Neural crest cell (in vitro differentiated cells): ENCODE data around the gene TFB1M. TPM values are rescaled to one million over a fixed set of nuclear protein-coding genes. Genes with fewer than 3 reads are reported as not detected.

Source experiments
- DNase-seq: peaks from one replicate; pipeline ENCODE4 v3.0.0; 2021; ENCODE audit warnings: low read depth, mixed read lengths, low spot score
- H3K27ac Mint-ChIP-seq: one replicate; pipeline ENCODE4 v1.8.0; 2021; ENCODE audit warnings: mild to moderate bottlenecking, mixed read lengths; ENCODE audit not compliant: unreplicated experiment
- H3K27me3 Mint-ChIP-seq: 2 replicates; pipeline ENCODE4 v1.8.0; 2021; ENCODE audit warnings: low read depth, mild to moderate bottlenecking, mixed read lengths
- H3K36me3 Mint-ChIP-seq: 2 replicates; pipeline ENCODE4 v1.8.0; 2021; ENCODE audit warnings: low read depth, mild to moderate bottlenecking, mixed read lengths
- H3K4me1 Mint-ChIP-seq: 2 replicates; pipeline ENCODE4 v1.8.0; 2021; ENCODE audit warnings: mixed read lengths
- H3K4me3 Mint-ChIP-seq: one replicate; pipeline ENCODE4 v1.8.0; 2021; ENCODE audit warnings: mild to moderate bottlenecking, mixed read lengths
- H3K9me3 Mint-ChIP-seq: 2 replicates; pipeline ENCODE4 v1.8.0; 2021; ENCODE audit warnings: mixed read lengths
- total RNA-seq: library from RNA; stranded (reverse); gene quantifications from 2 replicates; pipeline ENCODE4 v1.2.1, GENCODE V29; 2021
- TF ChIP-seq, protein P1 (sequence below): fragments of 200-600 bp; sonication (generic); conservative IDR thresholded peaks from 2 replicates; pipeline ENCODE4 v1.5.0; 2021; ENCODE audit warnings: antibody characterized with exemption, mild to moderate bottlenecking

Gene TFB1M
- total RNA-seq, 1 donor from 2014 or later, result 26.8 TPM

DNA sequence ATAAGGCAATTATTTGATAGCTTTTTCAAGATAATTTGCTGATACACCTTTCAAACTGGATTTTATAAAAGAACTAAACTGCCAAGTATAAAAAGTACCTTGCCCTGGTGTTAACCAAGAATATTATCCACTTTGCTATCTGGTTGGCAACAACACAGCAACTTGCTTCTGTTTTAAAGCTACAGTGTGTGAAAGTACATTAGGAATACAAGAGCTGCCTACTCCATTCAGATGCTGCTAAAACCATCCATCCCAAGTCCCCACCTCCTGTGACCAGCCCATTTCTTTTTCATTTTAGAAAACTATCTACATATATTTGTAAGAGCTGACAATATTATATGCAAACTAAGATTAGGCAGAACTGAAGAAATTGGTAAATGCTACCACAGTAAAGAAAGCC is 37.6 kb downstream of the TFB1M start:
- Mint-ChIP-seq H3K4me1 (peaks cover 51% of the 10 kb centered on the region), H3K27ac (no peak overlapping the region), H3K27me3 (no peaks in the 10 kb centered on the region), H3K9me3 (no peaks in the 10 kb centered on the region), H3K36me3 (peaks cover 12% of the 10 kb centered on the region), H3K4me3 (no peak overlapping the region)
- TF ChIP-seq, protein P1, sequence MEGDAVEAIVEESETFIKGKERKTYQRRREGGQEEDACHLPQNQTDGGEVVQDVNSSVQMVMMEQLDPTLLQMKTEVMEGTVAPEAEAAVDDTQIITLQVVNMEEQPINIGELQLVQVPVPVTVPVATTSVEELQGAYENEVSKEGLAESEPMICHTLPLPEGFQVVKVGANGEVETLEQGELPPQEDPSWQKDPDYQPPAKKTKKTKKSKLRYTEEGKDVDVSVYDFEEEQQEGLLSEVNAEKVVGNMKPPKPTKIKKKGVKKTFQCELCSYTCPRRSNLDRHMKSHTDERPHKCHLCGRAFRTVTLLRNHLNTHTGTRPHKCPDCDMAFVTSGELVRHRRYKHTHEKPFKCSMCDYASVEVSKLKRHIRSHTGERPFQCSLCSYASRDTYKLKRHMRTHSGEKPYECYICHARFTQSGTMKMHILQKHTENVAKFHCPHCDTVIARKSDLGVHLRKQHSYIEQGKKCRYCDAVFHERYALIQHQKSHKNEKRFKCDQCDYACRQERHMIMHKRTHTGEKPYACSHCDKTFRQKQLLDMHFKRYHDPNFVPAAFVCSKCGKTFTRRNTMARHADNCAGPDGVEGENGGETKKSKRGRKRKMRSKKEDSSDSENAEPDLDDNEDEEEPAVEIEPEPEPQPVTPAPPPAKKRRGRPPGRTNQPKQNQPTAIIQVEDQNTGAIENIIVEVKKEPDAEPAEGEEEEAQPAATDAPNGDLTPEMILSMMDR, result no peak
- no peak for DNase-seq

DNA sequence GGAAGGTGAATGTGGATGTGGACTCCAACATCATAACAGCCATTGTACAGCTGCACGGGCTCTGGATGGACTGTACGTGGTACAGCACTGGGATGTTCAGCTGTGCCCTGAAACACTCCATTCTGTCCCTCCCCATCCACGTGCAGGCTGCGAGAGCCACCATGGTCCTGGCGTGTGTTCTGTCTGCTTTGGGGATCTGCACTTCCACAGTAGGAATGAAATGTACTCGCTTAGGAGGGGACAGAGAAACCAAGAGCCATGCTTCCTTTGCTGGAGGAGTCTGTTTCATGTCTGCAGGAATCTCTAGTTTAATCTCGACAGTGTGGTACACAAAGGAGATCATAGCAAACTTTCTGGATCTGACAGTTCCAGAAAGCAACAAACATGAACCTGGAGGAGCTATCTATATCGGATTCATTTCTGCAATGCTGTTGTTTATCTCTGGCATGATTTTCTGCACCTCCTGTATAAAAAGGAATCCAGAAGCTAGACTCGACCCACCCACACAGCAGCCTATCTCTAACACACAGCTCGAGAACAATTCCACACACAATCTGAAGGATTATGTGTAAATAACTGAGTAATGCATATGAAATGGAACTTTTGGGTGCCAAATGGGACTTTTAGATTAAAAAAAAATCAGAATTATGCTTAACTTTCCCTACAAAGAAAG is 38.3 kb downstream of the TFB1M start:
- H3K4me3 Mint-ChIP-seq, result no peak overlapping the region
- peaks cover 12% of the 10 kb centered on the region for H3K36me3 Mint-ChIP-seq
- DNase-seq, result no peak
- H3K4me1 Mint-ChIP-seq, result peaks cover 54% of the 10 kb centered on the region
- TF ChIP-seq, protein P1, result no peak
- H3K27me3 Mint-ChIP-seq, result no peaks in the 10 kb centered on the region
- H3K27ac Mint-ChIP-seq, result no peak overlapping the region
- no peaks in the 10 kb centered on the region for H3K9me3 Mint-ChIP-seq

DNA sequence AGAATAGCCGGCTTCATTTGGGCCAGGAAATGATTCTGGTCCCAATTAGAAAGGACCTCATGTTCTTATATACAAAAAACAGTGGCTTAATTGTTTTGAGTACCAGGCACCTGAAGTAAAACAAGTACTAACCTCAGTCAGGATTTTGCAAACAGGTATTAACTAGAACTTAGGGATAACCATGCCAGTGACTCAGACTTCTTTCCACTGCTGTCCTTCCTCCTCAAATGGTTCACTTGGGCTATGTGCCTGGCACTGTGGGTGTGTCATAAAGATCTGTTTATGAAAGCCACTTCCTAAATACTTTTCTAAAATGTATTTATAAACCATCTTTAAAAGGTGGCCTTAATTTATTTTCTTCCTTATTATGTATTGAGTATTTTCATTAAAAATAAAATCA is 39.8 kb downstream of the TFB1M start:
- Mint-ChIP-seq H3K36me3 (peaks cover 7% of the 10 kb centered on the region), H3K4me3 (no peak overlapping the region), H3K27ac (no peak overlapping the region), H3K27me3 (no peaks in the 10 kb centered on the region), H3K4me1 (peaks cover 59% of the 10 kb centered on the region), H3K9me3 (no peaks in the 10 kb centered on the region)
- no peak for DNase-seq
- TF ChIP-seq, protein P1, result no peak

DNA sequence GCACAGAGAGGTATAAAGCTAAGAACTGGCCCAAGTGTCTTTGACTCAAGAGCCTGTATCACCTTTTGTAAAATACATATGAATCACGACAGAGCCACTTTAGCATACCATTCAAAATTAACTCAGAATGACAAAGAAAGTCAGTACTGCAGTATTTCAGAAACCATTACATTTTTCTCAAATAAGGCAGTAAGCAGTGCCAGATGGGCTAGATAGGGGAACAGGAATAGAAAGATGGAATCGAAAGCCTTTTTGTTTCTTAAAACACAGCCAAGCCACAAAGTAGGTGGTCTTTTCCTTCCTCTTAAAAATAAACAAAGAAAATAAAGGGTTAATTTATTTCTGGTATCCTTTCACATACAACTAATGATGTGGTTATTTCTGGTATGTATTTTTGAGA is 40.2 kb downstream of the TFB1M start:
- H3K36me3 Mint-ChIP-seq, result peaks cover 4% of the 10 kb centered on the region
- DNase-seq, result no peak
- no peak overlapping the region for H3K4me3 Mint-ChIP-seq
- peaks cover 59% of the 10 kb centered on the region for H3K4me1 Mint-ChIP-seq
- TF ChIP-seq, protein P1, result no peak
- no peaks in the 10 kb centered on the region for H3K9me3 Mint-ChIP-seq
- H3K27me3 Mint-ChIP-seq, result no peaks in the 10 kb centered on the region
- H3K27ac Mint-ChIP-seq, result no peak overlapping the region

DNA sequence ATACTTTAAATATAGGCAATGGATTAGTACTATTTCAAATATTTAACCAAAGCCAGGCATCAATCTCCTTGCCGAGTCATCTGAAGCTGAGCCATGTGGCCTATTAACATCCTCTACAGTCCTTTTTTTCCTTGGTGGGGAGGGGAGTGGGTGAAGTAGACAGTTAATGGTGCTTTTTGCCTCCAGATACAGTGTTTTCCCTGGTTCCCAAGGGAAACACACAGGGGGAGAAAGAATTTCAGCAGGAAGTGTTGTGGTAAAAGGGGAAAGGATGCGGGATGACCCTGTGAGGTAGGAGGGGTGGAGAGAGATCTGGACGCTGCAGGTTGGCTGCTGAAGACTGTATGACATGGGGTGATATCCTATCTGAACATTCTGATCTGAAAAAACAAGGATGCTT is 40.9 kb downstream of the TFB1M start:
- Mint-ChIP-seq H3K27me3 (no peaks in the 10 kb centered on the region), H3K9me3 (no peaks in the 10 kb centered on the region), H3K4me1 (peaks cover 59% of the 10 kb centered on the region), H3K27ac (peak overlapping the region; percentile 97), H3K36me3 (peaks cover 3% of the 10 kb centered on the region), H3K4me3 (peak overlapping the region; percentile 35)
- TF ChIP-seq, protein P1, result no peak
- DNase-seq, result no peak
